ENCODE results near the gene ERN1. TPM values are rescaled to one million over a fixed set of nuclear protein-coding genes. Genes with fewer than 3 reads are reported as not detected.

The ERN1 gene
- total RNA-seq, 1 donor from 2014 or later, result 9.3 TPM

DNA sequence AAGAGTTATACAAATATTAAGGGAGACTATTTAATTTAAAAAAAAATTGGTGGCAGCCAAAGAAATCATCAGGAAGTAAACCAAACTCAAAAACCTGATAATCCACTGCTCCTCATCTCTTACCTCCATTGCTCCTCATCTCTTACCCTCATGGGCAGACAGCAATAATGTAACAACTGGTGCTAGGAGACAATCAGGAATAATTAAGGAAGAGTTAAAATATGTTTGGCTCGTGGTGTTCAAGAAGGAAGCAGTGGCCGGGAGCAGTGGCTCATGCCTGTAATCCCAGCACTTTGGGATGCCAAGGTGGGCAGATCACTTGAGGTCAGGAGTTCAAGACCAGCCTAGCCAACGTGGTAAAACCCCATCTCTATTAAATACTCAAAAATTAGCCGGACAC is 18.1 kb downstream of the ERN1 start:
- no peaks in the 10 kb centered on the region for H3K36me3 ChIP-seq
- H3K27me3 ChIP-seq (ENCODE audit: low read depth), result no peaks in the 10 kb centered on the region
- H3K27ac ChIP-seq (replicated peaks), result no peak overlapping the region
- intact Hi-C loops (cut with micrococcal nuclease), result no loop called here
- no peak overlapping the region for H3K4me3 ChIP-seq
- H3K9me3 ChIP-seq (replicated peaks), result no peaks in the 10 kb centered on the region
- TF ChIP-seq, protein P1, sequence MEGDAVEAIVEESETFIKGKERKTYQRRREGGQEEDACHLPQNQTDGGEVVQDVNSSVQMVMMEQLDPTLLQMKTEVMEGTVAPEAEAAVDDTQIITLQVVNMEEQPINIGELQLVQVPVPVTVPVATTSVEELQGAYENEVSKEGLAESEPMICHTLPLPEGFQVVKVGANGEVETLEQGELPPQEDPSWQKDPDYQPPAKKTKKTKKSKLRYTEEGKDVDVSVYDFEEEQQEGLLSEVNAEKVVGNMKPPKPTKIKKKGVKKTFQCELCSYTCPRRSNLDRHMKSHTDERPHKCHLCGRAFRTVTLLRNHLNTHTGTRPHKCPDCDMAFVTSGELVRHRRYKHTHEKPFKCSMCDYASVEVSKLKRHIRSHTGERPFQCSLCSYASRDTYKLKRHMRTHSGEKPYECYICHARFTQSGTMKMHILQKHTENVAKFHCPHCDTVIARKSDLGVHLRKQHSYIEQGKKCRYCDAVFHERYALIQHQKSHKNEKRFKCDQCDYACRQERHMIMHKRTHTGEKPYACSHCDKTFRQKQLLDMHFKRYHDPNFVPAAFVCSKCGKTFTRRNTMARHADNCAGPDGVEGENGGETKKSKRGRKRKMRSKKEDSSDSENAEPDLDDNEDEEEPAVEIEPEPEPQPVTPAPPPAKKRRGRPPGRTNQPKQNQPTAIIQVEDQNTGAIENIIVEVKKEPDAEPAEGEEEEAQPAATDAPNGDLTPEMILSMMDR (IDR thresholded peaks at IDR 0.05; ENCODE audit: borderline replicate concordance), result no peak
- H3K4me1 ChIP-seq, result peaks cover 11% of the 10 kb centered on the region
- no peak for DNase-seq

- H3K27me3 ChIP-seq (ENCODE audit: low read depth), result no peaks in the 10 kb centered on the region
- H3K27ac ChIP-seq (replicated peaks), result no peak overlapping the region
- peaks cover 20% of the 10 kb centered on the region for H3K4me1 ChIP-seq
- H3K4me3 ChIP-seq, result no peak overlapping the region
- H3K36me3 ChIP-seq, result no peaks in the 10 kb centered on the region
- TF ChIP-seq, protein P1 (IDR thresholded peaks at IDR 0.05; ENCODE audit: borderline replicate concordance), result no peak
- no peak for DNase-seq
- H3K9me3 ChIP-seq (replicated peaks), result no peaks in the 10 kb centered on the region
- intact Hi-C loops (cut with micrococcal nuclease), result no loop called here
These were observed 19.4 kb downstream of the ERN1 start for GRCh38 chr17:64110379-64111152.

- Histone ChIP-seq H3K27me3 (ENCODE audit: low read depth) (no peaks in the 10 kb centered on the region), H3K9me3 (replicated peaks) (no peaks in the 10 kb centered on the region), H3K36me3 (no peaks in the 10 kb centered on the region), H3K4me3 (no peak overlapping the region), H3K27ac (replicated peaks) (no peak overlapping the region), H3K4me1 (peaks cover 16% of the 10 kb centered on the region)
- no peak for DNase-seq
- intact Hi-C loops (cut with micrococcal nuclease), result no loop called here
- TF ChIP-seq, protein P1 (IDR thresholded peaks at IDR 0.05; ENCODE audit: borderline replicate concordance), result no peak
These were observed 20.5 kb downstream of the ERN1 start for GRCh38 chr17:64109400-64109799.

DNA sequence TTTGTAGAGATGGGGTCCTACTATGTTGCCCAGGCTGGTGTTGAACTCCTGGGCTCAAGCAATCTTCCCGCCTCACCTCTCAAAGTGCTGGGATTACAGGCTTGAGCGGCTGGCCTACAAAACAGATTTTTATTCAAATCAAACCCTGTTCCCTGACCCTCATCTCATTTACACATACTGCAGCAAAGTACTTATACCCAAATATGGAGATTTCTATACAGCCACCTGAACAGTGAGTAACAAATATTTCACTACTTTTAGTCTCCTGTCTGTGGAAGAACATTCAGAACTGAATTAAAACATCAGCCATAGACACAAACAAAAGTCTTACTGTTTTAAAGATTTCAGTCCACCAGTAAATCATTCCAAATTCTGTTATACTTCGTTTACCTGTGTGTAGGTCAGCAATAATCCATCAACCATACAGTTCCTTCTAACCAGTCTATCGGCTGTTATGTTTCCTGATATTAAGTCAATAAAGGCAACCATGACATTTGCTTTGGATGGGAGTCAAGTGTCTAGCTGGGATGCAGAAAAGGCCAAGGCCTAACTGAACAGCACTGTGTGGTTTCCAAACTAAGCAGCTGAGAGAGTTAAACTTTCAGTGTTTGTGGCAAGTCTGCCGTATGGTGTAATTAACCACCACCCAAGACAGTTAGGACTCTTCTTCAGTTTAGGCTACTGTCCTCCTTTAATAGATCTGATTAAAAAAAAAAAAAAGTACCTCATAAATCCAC is 22.3 kb downstream of the ERN1 start:
- H3K4me3 ChIP-seq, result no peak overlapping the region
- TF ChIP-seq, protein P1 (IDR thresholded peaks at IDR 0.05; ENCODE audit: borderline replicate concordance), result no peak
- intact Hi-C loops (cut with micrococcal nuclease), result no loop called here
- peaks cover 16% of the 10 kb centered on the region for H3K4me1 ChIP-seq
- H3K27ac ChIP-seq (replicated peaks), result no peak overlapping the region
- no peaks in the 10 kb centered on the region for H3K36me3 ChIP-seq
- no peak for DNase-seq
- H3K9me3 ChIP-seq (replicated peaks), result no peaks in the 10 kb centered on the region
- H3K27me3 ChIP-seq (ENCODE audit: low read depth), result no peaks in the 10 kb centered on the region

DNA sequence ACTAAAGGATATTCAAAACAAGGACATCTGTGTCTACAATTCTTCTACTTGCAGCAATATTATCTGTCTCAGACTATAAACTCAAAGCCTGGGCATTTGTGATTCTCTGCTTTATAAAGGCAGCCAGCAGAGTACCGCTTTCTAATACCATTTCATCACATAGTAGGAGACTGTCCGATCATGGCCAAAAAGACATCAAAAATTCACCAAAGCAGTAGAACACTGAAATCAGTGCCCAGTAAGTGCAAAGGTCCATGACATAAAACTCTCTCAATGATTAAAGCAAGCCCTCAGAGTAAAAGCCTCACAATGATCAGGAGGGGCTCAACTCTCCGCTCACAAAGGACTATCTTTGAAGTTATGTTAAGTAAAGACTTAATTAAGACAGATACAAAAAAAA is 23.0 kb downstream of the ERN1 start:
- no peak for DNase-seq
- no peak overlapping the region for H3K4me3 ChIP-seq
- intact Hi-C loops (cut with micrococcal nuclease), result no loop called here
- no peaks in the 10 kb centered on the region for H3K36me3 ChIP-seq
- no peaks in the 10 kb centered on the region for H3K9me3 ChIP-seq (replicated peaks)
- H3K4me1 ChIP-seq, result peaks cover 16% of the 10 kb centered on the region
- H3K27ac ChIP-seq (replicated peaks), result no peak overlapping the region
- H3K27me3 ChIP-seq (ENCODE audit: low read depth), result no peaks in the 10 kb centered on the region
- TF ChIP-seq, protein P1 (IDR thresholded peaks at IDR 0.05; ENCODE audit: borderline replicate concordance), result no peak

Data from left ventricle myocardium inferior (tissue), 1 donor.